ENCODE results near the gene TSPAN15.

Gene TSPAN15

DNA sequence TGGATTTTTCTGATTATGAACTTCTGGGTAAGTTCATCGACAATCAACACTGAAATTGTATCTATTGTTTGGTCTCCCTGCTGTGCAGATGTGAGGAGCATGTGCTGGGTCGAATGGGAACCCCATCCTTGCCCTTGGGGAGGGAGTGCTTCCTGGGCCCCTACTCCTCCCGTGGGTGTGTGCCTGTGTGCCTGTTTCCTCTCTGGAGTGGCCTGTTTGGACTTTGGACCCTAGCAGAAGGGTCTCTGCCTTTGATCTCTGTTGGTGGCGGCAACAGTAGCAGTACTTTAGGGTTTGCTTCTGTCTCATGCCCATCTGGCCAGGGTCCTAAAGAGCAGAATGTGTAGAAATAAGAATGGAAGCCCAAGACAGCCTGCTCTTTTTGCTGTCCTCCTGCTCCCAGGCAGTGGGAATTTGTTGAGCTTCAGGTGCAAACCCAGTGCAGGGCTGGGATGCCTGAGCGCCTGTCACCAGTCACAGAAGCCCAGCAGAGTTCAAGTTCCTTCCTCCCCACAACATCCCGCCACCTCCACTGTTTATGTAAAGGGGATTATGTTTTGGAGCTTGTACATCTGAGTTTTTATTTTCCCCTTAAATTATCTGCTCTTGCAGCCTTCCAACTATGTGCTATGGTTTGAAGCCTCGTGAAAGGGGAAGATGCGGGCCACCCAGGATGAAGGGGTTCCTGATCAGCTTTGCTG, 33.1 kb upstream of the TSPAN15 start:
- DNase-seq, result no peak

DNA sequence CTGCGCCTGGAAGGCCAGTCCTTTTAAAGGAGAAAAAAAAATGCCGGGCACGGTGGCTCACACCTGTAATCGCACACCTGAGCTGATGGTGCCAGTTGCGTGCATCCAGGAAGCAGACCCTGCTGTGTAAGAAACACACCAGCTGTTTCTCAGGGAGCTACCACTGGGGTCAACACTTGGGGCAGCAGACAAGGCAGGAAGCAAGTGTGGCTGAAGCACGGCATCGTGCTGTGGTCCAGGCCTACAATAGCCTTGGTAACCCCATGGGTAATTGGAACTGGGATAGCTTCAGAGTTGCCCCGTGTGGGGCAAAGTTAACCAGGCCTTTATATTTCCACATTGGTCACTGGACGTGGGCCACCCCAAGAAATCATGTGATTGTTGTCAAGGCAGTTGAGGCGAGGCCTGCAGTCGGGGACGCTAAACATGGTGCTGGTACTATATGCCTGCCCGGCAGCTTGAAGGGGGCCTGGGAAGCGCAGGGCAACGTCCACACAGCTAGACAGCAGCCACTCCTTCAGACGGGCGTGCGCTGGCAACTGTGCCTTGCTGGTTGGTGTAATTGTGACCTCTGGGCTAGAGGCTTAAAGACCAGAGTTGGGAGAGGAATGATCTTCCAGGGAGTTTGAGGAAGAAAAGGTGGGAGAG, 32.0 kb upstream of the TSPAN15 start:
- no peak for DNase-seq

DNA sequence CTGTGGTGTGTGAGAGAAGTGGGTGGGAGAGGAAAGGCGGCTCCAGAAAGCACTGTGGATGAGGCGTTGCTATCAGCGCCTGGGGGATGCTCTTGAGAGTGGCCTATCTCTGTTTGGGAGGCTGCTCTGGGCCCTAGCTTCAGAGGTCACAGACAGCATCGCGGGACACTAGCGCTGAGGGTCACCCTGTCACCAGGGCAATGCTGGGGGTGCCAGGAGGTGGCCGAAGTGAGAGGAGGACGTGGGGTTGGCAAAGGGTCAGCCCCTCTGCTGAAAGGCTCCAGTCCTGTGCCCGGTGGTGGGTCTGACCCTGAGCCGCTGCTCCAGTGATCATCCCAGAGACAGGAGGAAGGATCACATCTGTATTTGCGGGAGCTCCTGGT, 31.5 kb upstream of the TSPAN15 start:
- DNase-seq, result no peak

DNA sequence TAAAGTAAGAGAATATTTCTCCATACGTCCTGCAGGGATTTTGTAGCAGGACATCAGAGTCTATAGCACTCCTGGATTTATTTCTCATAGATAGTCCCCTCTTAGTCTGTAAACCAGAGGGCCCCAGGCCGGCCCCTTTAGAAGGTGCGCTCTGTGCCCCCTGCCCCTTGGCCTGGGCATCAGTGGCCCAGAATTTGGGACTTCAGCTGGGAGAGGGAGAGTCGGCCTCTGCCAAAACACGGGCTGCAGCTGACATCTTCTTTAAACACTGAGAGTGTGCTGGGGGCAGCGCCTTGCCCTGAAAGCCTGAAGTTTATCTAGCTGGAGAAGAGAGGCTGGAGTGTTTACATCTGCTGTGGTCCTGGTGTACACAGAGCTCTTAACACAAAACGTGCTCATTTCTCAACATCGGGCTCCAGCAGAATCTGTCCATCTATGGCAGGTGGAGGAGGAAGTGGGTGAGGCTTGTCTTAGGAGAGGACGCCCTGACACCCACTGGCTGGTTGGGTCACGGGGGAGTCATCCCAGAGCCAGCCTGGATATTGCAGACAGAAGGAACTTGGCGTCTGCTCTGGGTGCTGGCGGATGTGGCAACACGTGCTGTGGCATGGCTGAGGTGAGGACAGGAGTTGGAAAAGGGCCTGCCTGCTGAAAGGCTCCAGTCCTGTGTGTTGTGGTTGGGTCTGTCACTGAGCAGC, 29.5 kb upstream of the TSPAN15 start:
- no peak for DNase-seq

DNA sequence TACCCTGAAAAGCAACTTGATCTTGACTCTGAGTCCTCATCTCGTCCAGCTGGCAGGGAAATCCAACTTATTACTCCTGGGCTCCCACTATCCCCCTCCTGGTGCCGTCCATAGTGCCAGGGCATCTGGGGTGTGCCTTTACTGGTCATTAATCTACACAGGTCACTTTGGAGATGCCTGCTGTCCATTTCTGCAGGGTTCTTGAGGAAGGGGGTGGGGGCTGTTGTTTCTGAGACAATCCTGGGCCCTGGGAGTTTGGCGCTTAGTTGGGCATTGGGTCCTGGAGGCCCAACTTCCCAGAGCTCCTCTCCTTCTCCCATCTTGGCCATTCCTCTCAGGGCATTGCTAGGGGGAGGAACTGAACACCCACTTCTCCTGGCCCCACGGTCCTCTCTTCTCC, 28.6 kb upstream of the TSPAN15 start:
- DNase-seq, result no peak

GRCh38 chr10:69425041-69425440, 26.2 kb upstream of the TSPAN15 start:
- DNase-seq, result no peak

DNA sequence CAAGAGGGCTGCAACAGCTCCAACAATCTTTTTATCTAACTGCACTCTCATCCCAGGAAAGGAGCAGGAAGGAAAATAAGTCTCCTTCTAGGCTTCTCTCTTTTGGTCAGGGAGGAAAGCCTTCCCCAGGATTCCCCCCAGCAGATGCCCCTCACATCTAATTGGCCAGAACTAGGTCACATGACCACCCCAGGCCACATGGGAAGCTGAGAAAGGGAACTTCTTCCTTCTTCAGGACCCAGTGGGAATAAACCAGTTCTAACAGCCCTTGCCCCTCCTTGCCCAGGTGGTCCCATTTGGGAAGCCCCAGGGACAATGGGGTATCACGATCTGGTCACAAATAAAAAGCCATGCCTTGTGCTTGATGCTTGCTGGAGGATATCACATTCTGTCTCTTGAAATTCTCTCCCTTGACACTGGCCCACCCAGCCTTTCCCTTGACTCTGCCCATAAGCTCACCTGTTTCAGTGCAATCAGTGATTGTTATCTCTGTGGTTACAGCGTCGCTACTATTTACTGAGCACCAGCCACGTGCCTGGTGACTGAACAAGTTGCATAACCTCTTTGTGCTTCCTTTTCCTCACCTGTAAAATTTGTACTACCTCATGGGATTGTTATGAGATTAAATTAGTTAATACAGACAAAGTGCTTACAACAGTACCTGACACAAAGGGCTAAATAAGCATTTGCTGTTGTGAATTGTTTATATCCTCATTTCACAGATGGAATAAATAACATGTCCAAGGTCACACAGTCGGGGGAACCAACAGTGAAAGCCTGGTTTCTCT, 25.6 kb upstream of the TSPAN15 start:
- no peak for DNase-seq

DNA sequence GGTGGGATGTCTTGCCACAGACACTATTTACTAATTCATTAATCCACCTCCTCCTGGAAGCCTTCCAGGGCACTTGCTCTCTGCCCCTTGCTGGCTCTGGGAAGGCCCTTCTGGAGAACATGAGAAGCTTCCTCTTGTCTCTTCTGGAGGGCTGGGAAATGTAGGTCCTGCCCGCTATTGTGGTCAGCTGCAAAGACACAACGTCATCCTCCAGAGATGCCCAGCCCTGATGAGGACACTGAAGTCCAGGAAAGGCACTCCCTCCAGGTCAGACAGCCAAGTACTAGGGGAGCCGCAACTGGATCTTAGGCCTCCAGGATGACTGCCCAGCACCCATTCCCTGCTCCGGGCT, 24.9 kb upstream of the TSPAN15 start:
- no peak for DNase-seq

DNA sequence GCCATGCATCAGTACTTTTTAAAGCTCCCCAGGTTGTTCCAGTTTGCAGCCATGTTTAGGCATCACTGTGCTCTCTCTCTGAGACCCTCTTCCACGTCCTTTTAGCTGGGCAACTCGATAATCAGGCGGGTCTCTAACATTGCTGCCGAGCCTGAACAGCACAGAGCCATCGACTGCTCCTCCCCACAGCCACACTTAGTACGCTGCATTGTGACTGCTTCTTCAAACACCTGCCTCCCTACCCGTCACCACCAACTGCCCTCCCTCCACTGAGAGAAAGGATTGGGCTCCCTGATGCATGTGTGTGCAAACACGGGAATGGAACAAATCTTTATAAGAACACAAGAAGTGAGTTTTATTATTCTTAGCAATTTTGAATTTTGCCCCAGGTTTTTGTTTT, 23.1 kb upstream of the TSPAN15 start:
- no peak for DNase-seq

- no peak for DNase-seq
Measured at GRCh38 chr10:69434169-69434568, 17.1 kb upstream of the TSPAN15 start.

DNA sequence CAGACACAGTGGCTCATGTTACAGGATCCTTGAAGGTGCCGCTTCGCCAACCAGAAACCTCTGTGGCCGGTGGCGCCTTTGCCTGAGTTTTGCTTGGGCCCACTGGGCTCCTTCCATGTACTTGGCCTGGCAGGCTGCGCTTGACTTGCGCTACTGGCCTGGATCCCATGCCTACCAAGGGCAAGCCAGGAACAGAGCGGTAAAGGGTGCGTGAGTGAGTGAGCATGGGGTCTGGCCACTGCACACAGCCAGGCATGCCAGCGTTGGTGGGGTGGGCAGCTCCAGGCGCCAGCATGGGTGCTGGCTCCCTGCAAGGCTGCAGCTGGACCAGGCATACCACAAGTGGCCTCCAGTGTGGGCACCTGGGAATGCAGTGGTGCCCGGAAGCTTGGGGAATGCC, 16.3 kb upstream of the TSPAN15 start:
- no peak for DNase-seq

- DNase-seq, result no peak
Measured at GRCh38 chr10:69435966-69436520, 15.2 kb upstream of the TSPAN15 start.

GRCh38 chr10:69437321-69438259, 13.7 kb upstream of the TSPAN15 start:
- DNase-seq, result no peak

GRCh38 chr10:69438536-69439349, 12.5 kb upstream of the TSPAN15 start:
- no peak for DNase-seq

DNA sequence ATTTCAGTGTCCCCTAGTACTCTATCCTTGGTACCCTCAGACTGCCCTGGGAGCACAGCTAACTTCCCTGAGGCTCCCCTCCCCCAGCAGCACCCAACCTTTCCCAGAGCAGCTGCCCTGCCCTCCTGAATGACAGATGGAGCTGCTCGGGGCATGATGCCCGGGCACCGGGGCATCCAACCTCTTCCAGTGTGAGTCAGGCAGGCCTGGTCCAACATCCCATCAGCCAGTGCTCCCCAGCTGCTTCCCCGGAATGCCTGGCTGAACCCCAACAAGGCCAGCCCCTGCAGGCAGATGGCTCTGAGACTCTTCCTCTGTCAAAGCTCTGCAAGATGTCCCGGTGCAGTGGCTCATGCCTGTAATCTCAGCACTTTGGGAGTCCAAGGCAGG, 11.9 kb upstream of the TSPAN15 start:
- no peak for DNase-seq

DNA sequence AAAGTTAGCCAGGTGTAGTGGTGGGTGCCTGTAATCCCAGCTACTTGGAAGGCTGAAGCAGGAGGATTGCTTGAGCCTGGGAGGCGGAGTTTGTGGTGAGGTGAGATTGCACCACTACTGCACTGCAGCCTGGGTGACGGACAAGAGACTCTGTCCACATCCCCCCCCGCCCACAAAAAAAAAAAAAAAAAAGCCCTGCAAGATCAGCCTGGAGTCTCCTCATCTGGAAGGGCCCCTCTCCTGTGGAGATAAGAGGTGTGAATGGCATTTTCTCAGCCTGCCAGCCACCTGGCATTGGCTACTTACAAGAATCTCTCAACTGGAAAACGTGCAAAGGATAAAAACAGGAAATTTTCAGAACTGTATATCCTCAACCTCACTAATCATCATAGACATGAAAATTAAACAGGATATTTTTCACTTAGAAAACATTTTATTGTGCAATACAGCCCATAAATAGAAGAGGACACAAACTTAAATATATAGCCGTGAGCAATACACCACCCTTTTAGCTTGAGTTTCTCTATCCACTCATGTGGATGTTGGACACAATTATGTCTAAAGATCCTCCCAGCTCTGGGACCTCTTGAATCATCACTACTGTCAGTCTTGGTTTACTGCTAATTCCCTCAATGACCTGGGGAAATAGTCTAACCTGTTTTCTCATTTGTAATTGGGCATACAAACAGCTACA, 11.3 kb upstream of the TSPAN15 start:
- no peak for DNase-seq

- no peak for DNase-seq
Measured at GRCh38 chr10:69443354-69443753, 7.9 kb upstream of the TSPAN15 start.

GRCh38 chr10:69445041-69445440, 6.2 kb upstream of the TSPAN15 start:
- DNase-seq, result no peak

GRCh38 chr10:69446229-69446628, 5.0 kb upstream of the TSPAN15 start:
- no peak for DNase-seq

GRCh38 chr10:69446650-69447151, 4.6 kb upstream of the TSPAN15 start:
- DNase-seq, result no peak
